ENCODE data around the gene KIF16B.
"Not testable (repeated sequence)": the region's sequence is repeated elsewhere in the genome, so short reads cannot be mapped to it uniquely, and the experiment has no call there.

Gene KIF16B

DNA sequence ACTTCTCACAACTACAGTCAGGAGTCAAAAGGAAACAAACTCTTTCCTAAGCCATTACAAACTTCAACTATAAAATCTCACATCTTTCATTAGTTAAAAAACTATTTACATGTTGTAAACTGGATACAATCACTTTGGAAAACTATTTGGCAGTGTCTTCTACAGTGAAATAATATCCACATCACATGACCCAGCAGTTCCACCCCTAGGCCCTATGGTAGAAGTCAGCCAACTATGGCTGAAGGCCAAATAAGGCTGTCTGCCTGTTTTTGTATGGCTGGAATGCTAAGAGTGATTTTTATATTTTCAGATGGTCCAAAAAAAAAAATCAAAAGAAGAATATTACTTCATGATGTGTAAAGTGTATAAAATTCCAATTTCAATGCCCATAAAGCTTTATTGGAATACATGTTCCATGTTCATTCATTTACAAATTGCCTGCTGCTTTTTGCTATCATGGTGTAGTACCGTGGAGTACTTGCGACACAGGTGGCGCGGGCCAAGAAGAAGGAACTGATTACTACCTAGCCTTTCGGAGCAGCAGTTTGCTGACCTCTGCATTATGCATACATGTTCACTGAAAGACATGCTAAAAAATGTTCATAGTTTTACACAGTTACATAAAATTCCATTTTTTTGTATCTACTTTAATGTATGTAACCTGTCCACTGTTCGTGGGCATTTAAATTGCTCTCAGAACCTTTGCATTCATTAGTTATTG is 129.0 kb downstream of the KIF16B start:
- Histone ChIP-seq H3K27ac (no peak overlapping the region), H3K36me3 (replicated peaks) (no peaks in the 10 kb centered on the region), H3K27me3 (replicated peaks) (no peaks in the 10 kb centered on the region), H3K4me3 (ENCODE audit: low read depth, low read length) (no peak overlapping the region)
- TF ChIP-seq, protein P1, sequence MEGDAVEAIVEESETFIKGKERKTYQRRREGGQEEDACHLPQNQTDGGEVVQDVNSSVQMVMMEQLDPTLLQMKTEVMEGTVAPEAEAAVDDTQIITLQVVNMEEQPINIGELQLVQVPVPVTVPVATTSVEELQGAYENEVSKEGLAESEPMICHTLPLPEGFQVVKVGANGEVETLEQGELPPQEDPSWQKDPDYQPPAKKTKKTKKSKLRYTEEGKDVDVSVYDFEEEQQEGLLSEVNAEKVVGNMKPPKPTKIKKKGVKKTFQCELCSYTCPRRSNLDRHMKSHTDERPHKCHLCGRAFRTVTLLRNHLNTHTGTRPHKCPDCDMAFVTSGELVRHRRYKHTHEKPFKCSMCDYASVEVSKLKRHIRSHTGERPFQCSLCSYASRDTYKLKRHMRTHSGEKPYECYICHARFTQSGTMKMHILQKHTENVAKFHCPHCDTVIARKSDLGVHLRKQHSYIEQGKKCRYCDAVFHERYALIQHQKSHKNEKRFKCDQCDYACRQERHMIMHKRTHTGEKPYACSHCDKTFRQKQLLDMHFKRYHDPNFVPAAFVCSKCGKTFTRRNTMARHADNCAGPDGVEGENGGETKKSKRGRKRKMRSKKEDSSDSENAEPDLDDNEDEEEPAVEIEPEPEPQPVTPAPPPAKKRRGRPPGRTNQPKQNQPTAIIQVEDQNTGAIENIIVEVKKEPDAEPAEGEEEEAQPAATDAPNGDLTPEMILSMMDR (IDR thresholded peaks at IDR 0.05; ENCODE audit: low read depth, low read length, missing control alignments) = no peak
- no peak for DNase-seq
- in situ Hi-C loops (cut with HindIII; ENCODE audit: low pct_ligation_motif_present, low sequenced_read_pairs) = no loop called here

DNA sequence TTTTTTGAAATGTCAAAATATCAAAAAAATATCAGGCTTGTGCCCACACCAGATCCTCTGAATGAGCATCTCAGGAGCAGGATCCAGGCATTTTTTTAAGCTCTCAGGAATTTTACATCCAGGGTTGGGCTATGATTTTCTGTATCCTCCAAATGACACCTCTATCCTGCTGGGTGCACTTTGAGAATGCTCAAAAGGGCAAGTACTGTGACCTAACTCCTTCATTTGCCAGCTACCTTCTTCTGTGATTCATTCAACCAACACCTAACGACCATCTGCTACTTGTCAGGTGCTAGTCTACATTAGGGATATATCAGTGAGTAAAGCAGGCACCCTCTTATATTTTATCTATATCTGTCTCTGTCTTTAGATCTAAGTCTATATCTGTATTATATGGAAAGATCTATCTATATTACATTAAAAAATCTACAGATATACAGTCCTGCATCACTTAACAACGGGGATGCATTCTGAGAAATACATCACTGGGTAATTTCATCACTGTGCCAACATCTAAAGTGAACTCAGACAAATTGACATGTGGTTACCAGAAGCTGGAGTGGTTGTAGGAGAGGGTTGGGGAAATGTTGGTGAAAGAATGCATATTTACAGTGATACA is 131.6 kb downstream of the KIF16B start:
- TF ChIP-seq, protein P1 (IDR thresholded peaks at IDR 0.05; ENCODE audit: low read depth, low read length, missing control alignments) = no peak

DNA sequence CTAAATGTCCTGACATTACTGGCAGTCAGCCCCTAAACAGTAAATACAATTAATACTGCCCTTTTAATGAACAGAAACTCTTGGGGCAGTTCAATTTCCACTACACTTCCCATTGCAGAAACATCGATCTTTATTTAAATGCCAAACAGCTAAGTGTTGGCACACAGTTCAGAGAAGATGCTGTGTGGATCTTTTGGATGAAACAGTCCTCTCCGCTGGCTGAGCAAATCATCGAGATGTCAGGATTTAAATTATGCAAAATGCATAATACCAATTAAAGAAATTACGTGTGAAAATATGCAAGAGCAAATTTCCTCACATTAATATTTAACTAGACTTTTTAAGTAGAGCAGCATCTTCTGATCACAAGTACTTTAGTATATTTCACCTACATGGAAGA is 132.6 kb downstream of the KIF16B start:
- TF ChIP-seq, protein P1 (IDR thresholded peaks at IDR 0.05; ENCODE audit: low read depth, low read length, missing control alignments) = no peak
- in situ Hi-C loops (cut with HindIII; ENCODE audit: low pct_ligation_motif_present, low sequenced_read_pairs) = no loop called here
- H3K36me3 ChIP-seq (replicated peaks) = no peaks in the 10 kb centered on the region

More for the DNA sequence above, 131.6 kb downstream of the KIF16B start:
- Histone ChIP-seq H3K27ac (no peak overlapping the region), H3K36me3 (replicated peaks) (no peaks in the 10 kb centered on the region), H3K27me3 (replicated peaks) (no peaks in the 10 kb centered on the region), H3K4me3 (ENCODE audit: low read depth, low read length) (no peak overlapping the region)
- no peak for DNase-seq
- in situ Hi-C loops (cut with HindIII; ENCODE audit: low pct_ligation_motif_present, low sequenced_read_pairs) = no loop called here

DNA sequence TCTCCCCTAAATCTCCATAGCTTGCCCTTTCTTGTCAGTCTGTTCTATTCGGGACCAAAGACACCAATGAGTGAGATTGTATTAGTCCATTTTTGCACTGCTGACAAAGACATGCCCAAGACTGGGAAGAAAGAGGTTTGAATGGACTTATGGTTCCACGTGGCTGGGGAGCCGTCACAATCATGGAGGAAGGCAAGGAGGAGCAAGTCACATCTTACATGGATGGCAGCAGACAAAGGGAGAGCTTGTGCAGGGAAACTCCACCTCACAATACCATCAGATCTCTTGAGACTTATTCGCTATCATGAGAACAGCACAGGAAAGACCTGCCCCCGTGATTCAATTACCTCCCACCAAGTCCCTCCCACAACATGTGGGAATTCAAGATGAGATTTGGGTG is 133.7 kb downstream of the KIF16B start:
- DNase-seq; H3K36me3 ChIP-seq (replicated peaks); in situ Hi-C loops (cut with HindIII; ENCODE audit: low pct_ligation_motif_present, low sequenced_read_pairs); H3K27ac ChIP-seq; H3K4me3 ChIP-seq (ENCODE audit: low read depth, low read length); H3K27me3 ChIP-seq (replicated peaks): not testable (repeated sequence)

More for the DNA sequence above, 132.6 kb downstream of the KIF16B start:
- H3K27ac ChIP-seq = no peak overlapping the region
- no peaks in the 10 kb centered on the region for H3K27me3 ChIP-seq (replicated peaks)
- no peak overlapping the region for H3K4me3 ChIP-seq (ENCODE audit: low read depth, low read length)
- DNase-seq = no peak

DNA sequence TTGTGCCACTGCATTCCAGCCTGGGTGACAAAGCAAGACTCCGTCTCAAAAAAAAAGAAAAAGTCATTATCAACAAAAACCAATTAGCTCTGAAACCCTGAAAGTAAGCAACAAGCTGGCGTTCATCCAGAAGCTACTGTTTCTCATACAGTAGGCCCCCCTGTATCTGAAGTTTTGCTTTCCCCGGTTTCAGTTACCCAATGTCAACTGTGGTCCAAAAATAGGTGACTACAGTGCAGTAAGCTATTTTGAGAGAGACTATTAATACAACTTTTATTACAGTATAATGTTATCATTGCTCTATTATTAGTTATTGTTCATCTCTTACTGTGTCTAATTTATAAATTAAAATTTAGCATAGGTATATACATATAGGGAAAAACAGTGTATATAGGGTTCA is 135.1 kb downstream of the KIF16B start:
- Histone ChIP-seq H3K36me3 (replicated peaks) (no peaks in the 10 kb centered on the region), H3K27ac (no peak overlapping the region), H3K27me3 (replicated peaks) (no peaks in the 10 kb centered on the region), H3K4me3 (ENCODE audit: low read depth, low read length) (no peak overlapping the region)
- DNase-seq = no peak
- TF ChIP-seq, protein P1 (IDR thresholded peaks at IDR 0.05; ENCODE audit: low read depth, low read length, missing control alignments) = no peak
- in situ Hi-C loops (cut with HindIII; ENCODE audit: low pct_ligation_motif_present, low sequenced_read_pairs) = no loop called here

DNA sequence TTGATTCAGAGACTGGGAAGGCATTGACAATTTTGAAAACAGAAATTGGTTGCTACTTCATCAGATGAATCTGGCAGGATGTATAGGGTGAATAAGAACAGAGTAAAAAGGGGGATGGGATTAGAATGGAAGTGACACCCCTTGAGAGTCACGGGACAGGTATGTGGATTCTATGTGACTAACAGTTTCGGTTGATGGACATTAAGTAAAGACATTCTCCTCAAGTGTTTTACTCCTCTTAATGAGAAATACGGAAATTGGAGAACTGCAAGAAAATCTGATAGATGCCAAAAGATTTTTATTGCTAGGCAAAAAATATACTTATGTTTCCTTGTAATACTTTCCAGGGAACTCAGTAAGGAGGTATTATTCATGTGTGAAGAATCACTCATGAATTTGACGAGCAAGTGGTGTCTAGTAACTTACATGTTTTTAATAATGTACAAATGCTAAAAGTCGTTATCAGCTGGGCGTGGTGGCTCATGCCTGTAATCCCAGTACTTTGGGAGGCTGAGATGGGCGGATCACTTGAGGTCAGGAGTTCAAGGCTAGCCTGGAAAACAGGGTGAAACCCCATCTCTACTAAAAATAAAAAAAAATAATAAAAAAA is 135.8 kb downstream of the KIF16B start:
- TF ChIP-seq, protein P1 (IDR thresholded peaks at IDR 0.05; ENCODE audit: low read depth, low read length, missing control alignments) = no peak
- Histone ChIP-seq H3K4me3 (ENCODE audit: low read depth, low read length) (no peak overlapping the region), H3K36me3 (replicated peaks) (no peaks in the 10 kb centered on the region), H3K27ac (no peak overlapping the region), H3K27me3 (replicated peaks) (no peaks in the 10 kb centered on the region)
- DNase-seq = no peak
- in situ Hi-C loops (cut with HindIII; ENCODE audit: low pct_ligation_motif_present, low sequenced_read_pairs) = no loop called here
